Kidney capillary endothelial cell (primary cell): ENCODE data around the gene STAT3.
"Not testable (repeated sequence)": the region's sequence is repeated elsewhere in the genome, so short reads cannot be mapped to it uniquely, and the experiment has no call there.

Experiments used
- DNase-seq: peaks from one replicate; pipeline ENCODE4 v3.0.0-alpha.2; 2018; ENCODE audit warnings: low spot score

STAT3 gene

GRCh38 chr17:42313773-42314566, 74.3 kb downstream of the STAT3 start:
- DNase-seq = no peak

- DNase-seq = no peak
Measured at GRCh38 chr17:42313389-42313772, 74.9 kb downstream of the STAT3 start.

GRCh38 chr17:42312285-42313130, 75.7 kb downstream of the STAT3 start:
- peak; percentile 51 for DNase-seq

GRCh38 chr17:42312035-42312284, 76.3 kb downstream of the STAT3 start:
- DNase-seq = no peak

DNA sequence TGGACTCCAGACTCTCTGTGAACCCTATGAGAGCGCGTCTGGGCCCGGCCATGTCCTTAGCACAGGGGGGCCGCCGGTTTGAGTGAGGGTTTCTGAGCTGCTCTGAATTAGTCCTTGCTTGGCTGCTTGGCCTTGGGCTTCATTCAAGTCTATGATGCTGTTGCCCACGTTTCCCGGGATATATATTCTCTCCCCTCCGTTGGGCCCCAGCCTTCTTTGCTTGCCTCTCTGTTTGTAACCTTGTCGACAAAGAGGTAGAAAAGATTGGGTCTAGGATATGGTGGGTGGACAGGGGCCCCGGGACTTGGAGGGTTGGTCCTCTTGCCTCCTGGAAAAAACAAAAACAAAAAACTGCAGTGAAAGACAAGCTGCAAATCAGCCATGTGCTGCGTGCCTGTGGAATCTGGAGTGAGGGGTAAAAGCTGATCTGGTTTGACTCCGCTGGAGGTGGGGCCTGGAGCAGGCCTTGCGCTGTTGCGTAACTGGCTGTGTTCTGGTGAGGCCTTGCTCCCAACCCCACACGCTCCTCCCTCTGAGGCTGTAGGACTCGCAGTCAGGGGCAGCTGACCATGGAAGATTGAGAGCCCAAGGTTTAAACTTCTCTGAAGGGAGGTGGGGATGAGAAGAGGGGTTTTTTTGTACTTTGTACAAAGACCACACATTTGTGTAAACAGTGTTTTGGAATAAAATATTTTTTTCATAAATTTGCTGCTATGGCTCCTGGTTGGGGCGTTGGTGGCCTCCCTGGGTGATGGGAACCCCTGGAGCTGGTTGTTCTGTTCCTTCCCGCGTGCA, 76.8 kb downstream of the STAT3 start:
- DNase-seq = no peak

GRCh38 chr17:42310787-42311215, 77.4 kb downstream of the STAT3 start:
- DNase-seq = no peak

- DNase-seq = no peak
Measured at GRCh38 chr17:42309986-42310786, 78.1 kb downstream of the STAT3 start.

- no peak for DNase-seq
Measured at GRCh38 chr17:42309142-42309541, 79.1 kb downstream of the STAT3 start.

- no peak for DNase-seq
Measured at GRCh38 chr17:42308446-42308845, 79.8 kb downstream of the STAT3 start.

GRCh38 chr17:42307362-42307927, 80.8 kb downstream of the STAT3 start:
- no peak for DNase-seq

DNA sequence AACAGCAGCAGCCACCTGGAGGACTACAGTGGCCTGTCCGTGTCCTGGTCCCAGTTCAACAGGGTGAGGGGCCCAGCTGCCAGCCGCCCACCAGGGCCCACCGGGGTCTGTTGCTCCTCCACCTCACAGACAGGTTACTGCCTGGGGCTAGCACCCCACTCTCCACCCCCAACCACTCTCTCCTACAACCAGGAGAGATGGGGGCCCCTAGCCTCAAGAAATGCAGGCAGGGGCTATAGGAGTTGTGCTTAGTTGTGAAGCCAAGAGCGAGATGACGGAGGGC, 81.9 kb downstream of the STAT3 start:
- no peak for DNase-seq

DNA sequence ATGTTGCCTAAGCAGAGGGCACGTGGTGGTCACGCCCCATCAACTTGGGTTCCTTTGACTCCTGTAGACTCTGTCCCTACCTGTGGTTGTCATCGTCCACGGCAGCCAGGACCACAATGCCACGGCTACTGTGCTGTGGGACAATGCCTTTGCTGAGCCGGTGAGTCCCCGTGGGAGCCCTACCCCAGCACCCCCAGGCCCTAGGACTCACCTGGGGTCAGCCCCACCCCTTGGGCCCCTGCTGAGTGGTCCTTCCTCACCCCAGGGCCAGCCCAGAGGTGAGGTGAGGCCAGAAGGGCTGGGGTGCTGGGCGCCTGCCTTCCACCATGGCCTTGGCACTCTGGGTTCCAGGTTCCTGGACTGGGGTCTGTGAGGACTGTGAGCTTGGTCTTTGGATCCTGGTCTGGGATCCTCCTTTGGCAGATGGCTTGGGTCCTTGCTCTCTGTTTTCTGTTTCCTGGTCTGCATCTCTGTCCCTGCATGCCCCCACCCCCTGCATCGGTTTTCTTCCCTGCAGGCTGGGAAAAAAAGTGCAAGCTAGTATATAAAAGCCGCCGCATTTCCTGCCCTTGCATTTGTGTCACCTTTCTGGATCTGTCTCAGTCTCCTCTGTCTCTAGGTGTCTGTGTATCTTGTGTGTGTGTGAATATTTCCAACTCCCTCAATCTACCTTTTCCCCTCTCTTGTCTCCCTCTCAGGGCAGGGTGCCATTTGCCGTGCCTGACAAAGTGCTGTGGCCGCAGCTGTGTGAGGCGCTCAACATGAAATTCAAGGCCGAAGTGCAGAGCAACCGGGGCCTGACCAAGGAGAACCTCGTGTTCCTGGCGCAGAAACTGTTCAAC, 82.5 kb downstream of the STAT3 start:
- DNase-seq = no peak

DNA sequence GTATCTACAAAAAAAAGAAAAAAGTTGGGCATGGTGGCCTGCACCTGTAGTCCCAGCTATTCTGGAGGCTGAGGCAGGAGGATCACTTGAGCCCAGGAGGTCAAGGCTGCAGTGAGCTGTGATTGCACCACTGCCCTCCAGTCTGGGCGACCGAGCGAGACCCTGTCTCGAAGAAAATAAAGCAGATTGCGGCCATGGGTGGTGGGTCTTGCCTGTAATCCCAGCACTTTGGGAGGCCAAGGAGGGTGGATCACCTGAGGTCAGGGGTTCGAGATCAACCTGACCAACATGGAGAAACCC, 83.3 kb downstream of the STAT3 start:
- not testable (repeated sequence) for DNase-seq

DNA sequence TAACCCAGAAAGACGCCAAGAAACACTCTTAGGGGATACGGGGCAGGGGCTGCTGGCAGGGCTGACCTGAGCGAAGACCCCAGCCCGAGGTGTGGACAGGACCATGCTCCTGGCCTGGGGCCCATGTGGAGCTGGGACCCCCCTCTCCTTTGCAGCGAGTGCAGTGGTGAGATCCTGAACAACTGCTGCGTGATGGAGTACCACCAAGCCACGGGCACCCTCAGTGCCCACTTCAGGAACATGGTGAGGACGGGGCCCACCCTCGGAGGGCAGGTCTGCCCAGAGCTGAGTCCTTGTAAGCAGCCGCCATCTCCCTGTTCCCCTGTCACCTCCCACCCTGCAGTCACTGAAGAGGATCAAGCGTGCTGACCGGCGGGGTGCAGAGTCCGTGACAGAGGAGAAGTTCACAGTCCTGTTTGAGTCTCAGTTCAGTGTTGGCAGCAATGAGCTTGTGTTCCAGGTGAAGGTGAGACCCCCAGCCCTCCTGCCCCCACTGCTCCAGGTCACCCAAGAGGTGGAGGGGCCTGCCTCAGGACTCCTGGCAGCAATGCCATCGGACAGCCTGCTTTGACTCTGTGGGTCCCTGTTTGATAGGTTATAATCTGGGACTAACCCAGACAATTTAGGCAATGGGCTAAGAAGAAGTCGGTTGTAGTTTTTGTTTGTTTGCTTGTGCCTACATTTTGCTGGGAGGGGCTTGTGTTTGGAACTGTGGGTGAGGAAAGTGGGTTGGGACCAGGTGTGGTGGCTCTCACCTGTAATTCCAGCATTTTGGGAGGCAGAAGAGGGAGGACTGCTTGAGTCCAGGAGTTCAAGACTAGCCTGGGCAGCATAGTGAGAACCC, 83.8 kb downstream of the STAT3 start:
- no peak for DNase-seq

GRCh38 chr17:42303694-42304093, 84.5 kb downstream of the STAT3 start:
- DNase-seq = no peak

DNA sequence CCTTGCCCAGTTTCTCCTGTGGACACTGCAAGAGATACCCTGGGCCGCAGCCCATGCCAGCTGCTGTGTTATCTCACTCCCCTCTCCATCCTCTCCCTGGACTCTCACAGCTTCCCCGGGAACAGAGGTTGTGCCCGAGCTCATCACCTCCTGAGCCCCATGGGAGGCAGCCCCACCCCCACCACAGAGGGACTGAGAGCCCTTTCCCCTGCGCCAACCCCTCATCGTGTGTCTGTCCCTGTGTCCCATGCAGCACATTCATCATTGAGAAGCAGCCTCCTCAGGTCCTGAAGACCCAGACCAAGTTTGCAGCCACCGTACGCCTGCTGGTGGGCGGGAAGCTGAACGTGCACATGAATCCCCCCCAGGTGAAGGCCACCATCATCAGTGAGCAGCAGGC, 87.2 kb downstream of the STAT3 start:
- DNase-seq = no peak

DNA sequence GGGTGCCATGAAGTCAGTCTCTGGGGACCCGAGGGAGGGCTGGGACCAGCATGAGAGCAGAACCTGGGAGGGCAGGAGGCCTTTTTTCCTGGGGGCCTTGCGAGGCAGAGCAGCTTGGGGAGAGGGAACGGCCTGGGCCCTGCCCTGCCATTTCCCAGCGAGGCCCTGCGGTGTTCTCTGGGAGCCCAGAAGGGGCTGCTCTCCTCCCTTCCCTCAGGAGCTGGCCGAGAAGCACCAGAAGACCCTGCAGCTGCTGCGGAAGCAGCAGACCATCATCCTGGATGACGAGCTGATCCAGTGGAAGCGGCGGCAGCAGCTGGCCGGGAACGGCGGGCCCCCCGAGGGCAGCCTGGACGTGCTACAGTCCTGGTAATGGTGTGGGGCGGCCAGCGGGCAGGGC, 88.3 kb downstream of the STAT3 start:
- DNase-seq = not testable (repeated sequence)

- DNase-seq = not testable (repeated sequence)
Measured at GRCh38 chr17:42299361-42299760, 88.9 kb downstream of the STAT3 start.

DNA sequence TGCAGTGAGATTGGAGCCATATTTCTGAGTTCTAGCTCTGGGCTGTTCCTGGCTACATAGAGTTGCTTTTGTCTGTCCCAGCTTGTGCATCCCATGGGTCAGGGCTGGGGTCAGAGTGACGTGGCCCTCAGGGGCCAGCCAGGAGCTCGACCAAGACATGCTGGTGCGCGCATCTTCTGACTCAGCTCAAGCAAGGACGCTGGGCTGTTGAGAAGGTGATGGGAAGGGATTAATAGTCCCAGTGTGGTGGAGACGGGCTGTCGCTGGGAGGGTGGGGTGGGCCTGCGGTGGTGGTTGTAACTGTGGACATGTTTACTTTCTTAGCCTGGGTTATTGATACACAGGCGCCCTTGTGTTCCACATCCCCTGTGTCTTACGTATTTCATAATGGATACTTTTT, 90.5 kb downstream of the STAT3 start:
- DNase-seq = not testable (repeated sequence)

DNA sequence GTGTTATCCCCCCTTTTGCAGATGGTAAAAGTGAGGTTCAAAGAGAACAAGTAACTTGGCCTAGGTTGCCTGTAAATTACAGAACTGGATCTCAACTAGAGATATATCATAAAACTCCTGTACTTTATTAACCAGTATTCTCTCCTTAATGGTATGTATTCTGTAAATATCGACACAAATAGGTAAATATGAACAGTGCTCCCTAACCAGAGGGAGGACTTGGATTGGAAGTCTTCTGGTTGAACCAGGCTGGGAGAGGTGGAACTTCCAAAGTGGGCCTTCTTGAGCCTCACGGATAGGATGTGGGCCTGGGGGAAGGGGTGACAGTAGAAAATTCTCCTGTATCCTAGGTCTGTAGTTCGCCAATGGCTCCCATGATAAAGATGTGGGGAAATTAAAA, 92.2 kb downstream of the STAT3 start:
- DNase-seq = no peak
